Astrocyte of the cerebellum (primary cell): ENCODE results near the gene RUSC2.

ENCODE experiments used
- DNase-seq: peaks from one replicate; pipeline ENCODE4 v3.0.0-alpha.2; 2011; ENCODE audit warnings: low read depth
- H3K4me3 ChIP-seq: 2 replicates; pipeline ENCODE4 v1.5.1; 2011; ENCODE audit warnings: mild to moderate bottlenecking, low read depth, low read length, moderate library complexity
- in situ Hi-C: cut with HindIII; loops from 2 replicates; pipeline ENCODE4 v1.10.0; 2017; ENCODE audit warnings: low sequenced_read_pairs
- TF ChIP-seq, protein P1 (sequence below): IDR thresholded peaks from 2 replicates; pipeline ENCODE4 v1.5.1; 2012; ENCODE audit warnings: low read length, low read depth, moderate library complexity, mild to moderate bottlenecking; ENCODE audit errors: missing control alignments

The RUSC2 gene

DNA sequence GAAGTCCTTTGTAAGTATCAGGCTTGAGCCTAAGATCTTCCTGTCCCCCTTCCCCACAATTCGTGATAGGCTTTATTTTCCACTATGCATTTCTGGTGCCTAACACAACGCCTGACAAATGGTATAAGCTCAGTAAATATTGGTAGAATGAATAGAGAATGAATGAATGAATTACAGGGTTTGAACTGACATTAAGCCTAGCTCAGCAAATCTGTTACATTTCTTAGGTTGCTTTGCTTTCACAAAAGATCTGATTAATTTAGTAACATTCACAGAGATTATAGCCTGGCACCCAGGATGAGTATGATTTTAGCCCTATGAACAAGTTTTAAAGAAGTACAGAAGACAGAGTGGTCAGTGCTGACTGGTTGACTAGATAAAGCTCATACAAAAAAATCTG lies 16.4 kb downstream of the RUSC2 start:
- no peak overlapping the region for H3K4me3 ChIP-seq
- no peak for DNase-seq
- in situ Hi-C loops: no loop called here
- TF ChIP-seq, protein P1, sequence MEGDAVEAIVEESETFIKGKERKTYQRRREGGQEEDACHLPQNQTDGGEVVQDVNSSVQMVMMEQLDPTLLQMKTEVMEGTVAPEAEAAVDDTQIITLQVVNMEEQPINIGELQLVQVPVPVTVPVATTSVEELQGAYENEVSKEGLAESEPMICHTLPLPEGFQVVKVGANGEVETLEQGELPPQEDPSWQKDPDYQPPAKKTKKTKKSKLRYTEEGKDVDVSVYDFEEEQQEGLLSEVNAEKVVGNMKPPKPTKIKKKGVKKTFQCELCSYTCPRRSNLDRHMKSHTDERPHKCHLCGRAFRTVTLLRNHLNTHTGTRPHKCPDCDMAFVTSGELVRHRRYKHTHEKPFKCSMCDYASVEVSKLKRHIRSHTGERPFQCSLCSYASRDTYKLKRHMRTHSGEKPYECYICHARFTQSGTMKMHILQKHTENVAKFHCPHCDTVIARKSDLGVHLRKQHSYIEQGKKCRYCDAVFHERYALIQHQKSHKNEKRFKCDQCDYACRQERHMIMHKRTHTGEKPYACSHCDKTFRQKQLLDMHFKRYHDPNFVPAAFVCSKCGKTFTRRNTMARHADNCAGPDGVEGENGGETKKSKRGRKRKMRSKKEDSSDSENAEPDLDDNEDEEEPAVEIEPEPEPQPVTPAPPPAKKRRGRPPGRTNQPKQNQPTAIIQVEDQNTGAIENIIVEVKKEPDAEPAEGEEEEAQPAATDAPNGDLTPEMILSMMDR: no peak

DNA sequence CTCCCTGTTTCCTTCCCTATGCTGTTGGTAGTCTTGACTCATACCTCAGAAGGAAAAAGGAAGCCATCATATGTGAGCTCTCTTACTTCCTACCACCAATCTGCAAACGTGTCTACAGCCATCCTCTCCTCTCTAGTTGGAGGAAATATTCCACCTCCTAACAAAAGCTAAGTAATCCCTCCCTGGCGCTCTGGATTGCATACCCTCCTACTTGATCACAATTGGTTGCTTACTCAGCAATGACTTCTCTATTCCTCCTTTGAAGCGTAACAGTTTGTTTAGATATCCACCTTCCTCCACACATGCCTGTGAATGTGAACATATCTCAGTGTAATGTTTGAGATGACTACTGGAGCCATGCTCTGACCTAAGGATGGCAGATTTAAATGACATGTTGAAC lies 18.2 kb downstream of the RUSC2 start:
- TF ChIP-seq, protein P1: no peak
- H3K4me3 ChIP-seq: no peak overlapping the region
- in situ Hi-C loops: no loop called here
- no peak for DNase-seq

DNA sequence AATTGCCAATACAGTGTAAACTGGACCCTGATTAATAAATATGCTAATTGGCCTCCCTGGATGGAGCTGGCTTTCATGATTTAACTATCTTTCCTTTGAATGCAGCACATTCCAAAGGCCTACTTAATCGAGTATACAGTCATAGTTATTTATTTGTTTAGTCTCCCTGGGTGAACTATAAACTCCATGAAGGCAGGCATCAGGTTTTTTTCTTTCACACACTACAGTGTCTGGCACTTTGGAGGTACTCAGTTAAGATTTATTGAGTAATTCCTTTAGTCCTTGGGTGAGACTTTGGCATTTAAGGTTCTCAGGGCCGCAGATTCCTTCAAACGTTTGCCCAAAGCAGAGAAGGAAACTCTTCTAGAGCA lies 20.5 kb downstream of the RUSC2 start:
- in situ Hi-C loops: no loop called here
- H3K4me3 ChIP-seq: no peak overlapping the region
- no peak for DNase-seq

DNA sequence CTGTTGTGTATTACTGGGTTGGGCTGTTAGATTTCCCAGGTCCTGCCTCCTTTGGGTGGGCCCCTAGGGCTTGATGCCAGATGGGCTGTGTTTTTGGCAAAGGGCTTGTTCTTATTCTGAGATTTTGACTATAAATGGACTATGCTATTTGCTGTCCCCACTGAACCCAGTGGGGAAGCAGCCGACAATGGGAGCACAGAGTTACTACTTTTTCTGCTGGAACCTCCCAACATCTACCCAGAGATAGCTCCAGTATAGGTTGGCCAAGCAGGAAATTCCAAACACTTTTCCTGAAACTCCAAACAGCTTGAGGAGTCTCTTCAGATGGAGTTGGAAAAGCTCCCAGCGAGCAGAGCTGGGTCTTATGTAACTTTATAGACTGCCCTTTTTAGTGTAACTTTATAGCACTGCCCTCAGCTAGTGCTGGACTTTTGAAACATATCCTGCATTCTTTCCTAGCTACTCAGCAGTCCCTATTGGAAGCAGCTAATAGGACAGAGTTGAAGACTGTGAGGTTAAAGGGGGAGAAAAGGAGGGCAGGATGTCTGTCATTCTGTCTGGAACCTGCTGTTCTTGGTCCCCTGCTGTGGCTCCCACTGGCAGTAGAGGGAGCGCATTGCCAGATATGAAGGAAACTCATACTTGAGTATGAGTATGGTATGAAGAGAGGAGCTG lies 21.0 kb downstream of the RUSC2 start:
- no peak overlapping the region for H3K4me3 ChIP-seq
- TF ChIP-seq, protein P1: no peak
- DNase-seq: peak; percentile 85
- in situ Hi-C loops: no loop called here

More for the DNA sequence above, 20.5 kb downstream of the RUSC2 start:
- TF ChIP-seq, protein P1: no peak

DNA sequence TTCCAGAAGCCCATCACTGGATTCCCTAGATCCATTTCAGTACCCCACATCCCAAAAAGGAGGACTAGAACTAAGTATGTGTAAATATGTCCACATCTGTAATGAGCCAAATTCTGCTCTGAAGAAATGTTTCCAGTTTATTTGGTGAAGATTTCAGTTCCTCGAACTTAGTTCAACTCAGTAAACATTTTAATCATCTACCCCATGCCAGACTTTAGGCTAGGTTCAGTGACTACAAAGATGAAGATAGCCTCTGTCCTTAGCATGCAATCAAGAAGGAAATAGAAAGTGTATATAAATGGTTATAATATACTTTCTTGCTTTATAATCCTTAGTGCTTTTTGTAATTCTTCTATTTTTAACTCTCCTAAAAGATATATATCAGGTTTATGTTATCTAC lies 21.5 kb downstream of the RUSC2 start:
- no peak for DNase-seq
- TF ChIP-seq, protein P1: no peak
- in situ Hi-C loops: no loop called here
- no peak overlapping the region for H3K4me3 ChIP-seq

DNA sequence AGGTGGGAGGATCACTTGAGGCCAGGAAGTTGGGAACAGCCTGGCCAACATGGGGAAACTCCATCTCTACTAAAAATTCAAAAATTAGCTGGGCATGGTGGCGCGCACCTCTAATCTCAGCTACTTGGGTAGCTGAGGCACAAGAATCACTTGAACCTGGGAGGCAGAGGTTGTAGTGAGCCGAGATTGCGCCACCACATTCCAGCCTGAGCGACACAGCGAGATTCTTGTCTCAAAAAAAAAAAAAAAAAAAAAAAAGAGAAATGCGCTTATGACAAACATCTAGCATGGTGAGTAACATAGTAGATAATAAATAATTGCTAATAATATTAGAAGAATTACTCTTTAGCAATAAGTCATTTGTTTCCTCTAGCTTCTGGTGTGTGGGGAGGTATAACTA lies 25.9 kb downstream of the RUSC2 start:
- no peak overlapping the region for H3K4me3 ChIP-seq
- TF ChIP-seq, protein P1: no peak
- DNase-seq: no peak
- in situ Hi-C loops: no loop called here
